AG04450 (cell line): ENCODE measurements around the gene TMEM135. TPM values are rescaled to one million over a fixed set of nuclear protein-coding genes. Genes with fewer than 3 reads are reported as not detected.
"Not testable (repeated sequence)": the region's sequence is repeated elsewhere in the genome, so short reads cannot be mapped to it uniquely, and the experiment has no call there.

Experiments
- CTCF ChIA-PET: fragments of 300-600, 350-600 bp; formaldehyde crosslinking; extraction: SDS; loops from one replicate; lab custom pipeline; 2022; ENCODE audit warnings: antibody characterized with exemption, inconsistent platforms; lab: Charles Lee
- POLR2A ChIA-PET: fragments of 350-600 bp; formaldehyde crosslinking; extraction: SDS; loops from one replicate; lab custom pipeline; 2021; ENCODE audit warnings: antibody characterized with exemption, inconsistent platforms; lab: Yijun Ruan, JAX
- DNase-seq: peaks from one replicate; pipeline ENCODE4 v3.0.0-alpha.2; 2011; ENCODE audit warnings: low read depth, low spot score
- H3K27ac ChIP-seq: one replicate; pipeline ENCODE4 v1.5.1; 2012; ENCODE audit warnings: low read depth, low read length, control low read depth
- H3K27me3 ChIP-seq: one replicate; pipeline ENCODE4 v1.6.0; 2012; ENCODE audit warnings: low read length; ENCODE audit not compliant: control insufficient read depth, insufficient read depth
- H3K4me3 ChIP-seq: 2 replicates; pipeline ENCODE4 v1.5.1; 2011; ENCODE audit warnings: mild to moderate bottlenecking, low read depth, low read length, control low read depth
- H3K9me3 ChIP-seq: 2 replicates; pipeline ENCODE4 v1.5.1; 2012; ENCODE audit warnings: low read length; ENCODE audit not compliant: control insufficient read depth, insufficient read depth
- polyA plus RNA-seq: library from polyadenylated mRNA; depleted of rRNA; stranded (reverse); fragments of >200 nt; gene quantifications from 2 replicates; pipeline ENCODE4 v1.2.3, GENCODE V29; 2011
- TF ChIP-seq, protein P1 (sequence below): IDR thresholded peaks from 2 replicates; pipeline ENCODE4 v1.5.1; 2011; ENCODE audit warnings: low read depth, low read length, control low read depth, inconsistent platforms

TMEM135 gene
- polyA plus RNA-seq, 1 experiment: 12.6 TPM

DNA sequence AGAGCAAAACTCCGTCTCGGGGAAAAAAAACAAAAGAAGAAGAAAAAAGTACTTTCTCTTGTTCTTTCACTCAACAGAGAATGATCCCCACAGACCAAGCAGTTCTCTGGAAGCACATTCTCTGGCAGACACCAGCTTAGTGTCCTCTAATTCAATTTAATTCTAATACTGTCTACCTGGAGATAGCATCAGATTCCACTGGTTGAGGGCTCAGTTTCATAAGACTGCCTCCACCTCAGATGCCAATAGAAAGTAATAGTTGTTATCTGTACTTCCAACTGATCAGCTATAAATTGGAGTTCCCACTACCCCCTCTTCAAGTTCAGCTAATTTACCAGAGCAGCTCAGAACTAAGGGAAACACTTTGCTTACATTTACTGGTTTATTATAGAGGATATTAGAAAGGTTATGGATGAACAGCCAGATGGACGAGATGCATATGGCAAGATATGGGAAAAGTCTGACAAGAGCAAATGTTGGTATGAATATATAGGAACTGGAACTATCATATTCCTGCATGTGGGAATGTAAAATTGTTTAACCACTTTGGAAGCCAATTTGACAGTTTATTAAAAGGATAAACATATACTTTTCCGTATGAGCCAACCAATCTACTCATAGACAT lies 64.3 kb downstream of the TMEM135 start:
- no peaks in the 10 kb centered on the region for H3K27me3 ChIP-seq
- H3K4me3 ChIP-seq: no peak overlapping the region
- ChIA-PET POLR2A (no interaction called here), CTCF (interaction anchor here (1.1 kb wide), 1 partner anchor 106 kb away, joined by 4 read pairs; no protein-coding TSS in a partner anchor)
- no peak for DNase-seq
- H3K9me3 ChIP-seq: no peaks in the 10 kb centered on the region
- H3K27ac ChIP-seq: no peak overlapping the region
- TF ChIP-seq, protein P1, sequence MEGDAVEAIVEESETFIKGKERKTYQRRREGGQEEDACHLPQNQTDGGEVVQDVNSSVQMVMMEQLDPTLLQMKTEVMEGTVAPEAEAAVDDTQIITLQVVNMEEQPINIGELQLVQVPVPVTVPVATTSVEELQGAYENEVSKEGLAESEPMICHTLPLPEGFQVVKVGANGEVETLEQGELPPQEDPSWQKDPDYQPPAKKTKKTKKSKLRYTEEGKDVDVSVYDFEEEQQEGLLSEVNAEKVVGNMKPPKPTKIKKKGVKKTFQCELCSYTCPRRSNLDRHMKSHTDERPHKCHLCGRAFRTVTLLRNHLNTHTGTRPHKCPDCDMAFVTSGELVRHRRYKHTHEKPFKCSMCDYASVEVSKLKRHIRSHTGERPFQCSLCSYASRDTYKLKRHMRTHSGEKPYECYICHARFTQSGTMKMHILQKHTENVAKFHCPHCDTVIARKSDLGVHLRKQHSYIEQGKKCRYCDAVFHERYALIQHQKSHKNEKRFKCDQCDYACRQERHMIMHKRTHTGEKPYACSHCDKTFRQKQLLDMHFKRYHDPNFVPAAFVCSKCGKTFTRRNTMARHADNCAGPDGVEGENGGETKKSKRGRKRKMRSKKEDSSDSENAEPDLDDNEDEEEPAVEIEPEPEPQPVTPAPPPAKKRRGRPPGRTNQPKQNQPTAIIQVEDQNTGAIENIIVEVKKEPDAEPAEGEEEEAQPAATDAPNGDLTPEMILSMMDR: no peak

DNA sequence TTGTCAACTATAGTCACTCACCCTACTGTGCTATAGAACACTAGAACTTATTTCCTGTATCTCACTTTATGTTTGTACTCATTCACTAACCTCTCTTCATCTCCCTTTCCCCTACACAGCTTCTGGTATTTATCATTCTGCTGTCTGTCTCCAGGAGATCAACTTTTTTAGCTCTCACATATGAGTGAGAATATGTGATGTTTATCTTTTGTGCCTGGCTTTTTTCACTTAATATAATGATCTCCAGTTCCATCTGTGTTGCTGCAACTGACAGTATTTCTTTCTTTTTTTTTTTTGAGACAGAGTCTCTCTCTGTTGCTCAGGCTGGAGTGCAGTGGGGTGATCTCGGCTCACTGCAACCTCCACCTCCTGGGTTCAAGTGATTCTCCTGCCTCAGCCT lies 68.1 kb downstream of the TMEM135 start:
- CTCF ChIA-PET: interaction anchor here (1.0 kb wide), 1 partner anchor 8 kb away, joined by 3 read pairs; no protein-coding TSS in a partner anchor
- POLR2A ChIA-PET: interaction anchor here (0.7 kb wide), 2 partner anchors 68 to 171 kb away, joined by 3 to 4 read pairs; no protein-coding TSS in a partner anchor
- not testable (repeated sequence) for H3K27me3 ChIP-seq, DNase-seq, H3K4me3 ChIP-seq, H3K9me3 ChIP-seq, H3K27ac ChIP-seq

DNA sequence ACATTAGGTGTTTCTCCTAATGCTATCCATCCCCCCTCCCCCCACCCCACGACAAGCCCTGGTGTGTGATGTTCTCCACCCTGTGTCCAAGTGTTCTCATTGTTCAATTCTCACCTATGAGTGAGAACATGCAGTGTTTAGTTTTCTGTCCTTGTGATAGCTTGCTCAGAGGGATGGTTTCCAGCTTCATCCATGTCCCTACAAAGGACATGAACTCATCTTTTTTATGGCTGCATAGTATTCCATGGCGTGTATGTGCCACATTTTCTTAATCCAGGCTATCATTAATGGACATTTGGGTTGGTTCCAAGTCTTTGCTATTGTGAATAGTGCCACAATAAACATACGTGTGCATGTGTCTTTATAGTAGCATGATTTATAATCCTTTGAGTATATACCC lies 69.6 kb downstream of the TMEM135 start:
- H3K4me3 ChIP-seq, DNase-seq, POLR2A ChIA-PET, H3K27ac ChIP-seq, H3K9me3 ChIP-seq, H3K27me3 ChIP-seq: not testable (repeated sequence)
- CTCF ChIA-PET: interaction anchor here (5.0 kb wide), 1 partner anchor 10 kb away, joined by 31 read pairs; no protein-coding TSS in a partner anchor

DNA sequence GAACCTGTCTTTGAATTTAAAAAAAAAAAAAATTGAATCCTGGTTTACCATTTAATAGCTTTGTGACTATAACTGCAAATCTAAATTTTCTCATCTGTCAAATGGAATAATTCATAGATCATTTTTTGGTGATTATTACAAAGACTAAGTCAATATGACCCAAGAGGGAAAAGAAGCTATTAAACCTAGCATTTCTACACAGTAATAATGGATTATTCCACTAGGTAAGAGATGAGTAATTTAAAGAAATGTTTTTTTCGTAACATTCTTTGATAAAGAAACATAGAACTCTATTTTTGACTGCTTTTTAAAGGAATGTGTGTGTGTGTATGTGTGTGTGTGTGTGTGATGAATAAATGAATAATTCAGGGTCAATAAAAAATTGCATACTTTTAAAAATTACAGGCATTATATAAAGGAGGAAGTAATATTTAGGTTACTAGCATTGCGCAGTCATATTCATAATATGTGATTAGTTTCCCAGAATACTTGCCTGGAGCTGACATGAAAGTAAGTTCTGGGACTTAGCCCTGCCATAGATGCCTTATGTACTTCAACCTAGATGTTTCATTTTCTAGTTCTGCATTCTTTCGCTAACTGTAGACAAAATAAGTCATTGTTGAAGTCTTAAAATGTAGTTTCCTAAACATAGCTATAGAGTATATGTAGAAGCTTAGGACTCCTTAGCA lies 72.9 kb downstream of the TMEM135 start:
- H3K4me3 ChIP-seq: no peak overlapping the region
- ChIA-PET CTCF (interaction anchor here (0.7 to 5.0 kb wide), 3 partner anchors 13 to 171 kb away, joined by 3 to 31 read pairs (median 6); no protein-coding TSS in a partner anchor), POLR2A (no interaction called here)
- TF ChIP-seq, protein P1: no peak
- H3K27ac ChIP-seq: no peak overlapping the region
- no peak for DNase-seq
- no peaks in the 10 kb centered on the region for H3K9me3 ChIP-seq
- no peaks in the 10 kb centered on the region for H3K27me3 ChIP-seq

DNA sequence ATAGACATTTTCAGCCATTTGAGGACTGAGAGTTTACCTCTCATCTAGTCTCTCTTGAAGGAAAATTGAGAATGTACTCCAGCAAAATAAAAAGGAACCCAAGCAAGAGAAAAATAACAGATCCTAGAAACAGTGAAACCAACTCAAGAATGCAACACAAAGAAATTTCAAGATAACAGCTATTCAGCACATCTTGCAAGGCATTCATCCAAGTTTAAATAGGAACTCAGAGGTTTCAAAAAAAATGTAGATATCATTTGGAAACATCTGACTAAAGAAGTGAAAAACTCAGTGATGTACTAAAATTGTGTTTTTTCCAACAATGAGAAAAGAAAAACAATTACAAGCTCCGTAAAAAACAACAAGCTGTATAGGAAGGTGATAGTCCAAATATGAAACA lies 76.4 kb downstream of the TMEM135 start:
- Histone ChIP-seq H3K27me3 (no peaks in the 10 kb centered on the region), H3K9me3 (no peaks in the 10 kb centered on the region), H3K27ac (no peak overlapping the region), H3K4me3 (no peak overlapping the region)
- no peak for DNase-seq
- ChIA-PET CTCF (interaction anchor here (1.1 to 2.9 kb wide), 3 partner anchors 16 to 175 kb away, joined by 3 to 17 read pairs (median 4); no protein-coding TSS in a partner anchor), POLR2A (no interaction called here)
- TF ChIP-seq, protein P1: no peak

DNA sequence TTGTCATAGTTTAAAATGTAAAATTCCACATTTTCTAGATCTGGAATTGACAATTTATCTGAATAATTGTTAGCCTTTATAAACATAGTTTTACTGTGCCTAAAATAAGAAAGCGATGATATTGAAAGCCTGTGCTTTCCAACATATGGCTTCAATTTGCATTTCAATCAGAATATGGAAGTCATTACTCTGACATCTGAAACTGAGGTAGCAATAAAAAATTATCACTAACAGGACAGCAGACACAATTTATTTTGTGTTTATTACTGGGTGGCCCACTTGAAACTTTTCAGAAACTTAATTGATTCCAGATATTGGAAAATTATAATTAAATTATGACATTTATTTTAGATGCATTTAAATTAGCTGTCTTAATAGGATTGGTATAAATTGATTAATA lies 78.5 kb downstream of the TMEM135 start:
- Histone ChIP-seq H3K27me3 (no peaks in the 10 kb centered on the region), H3K9me3 (no peaks in the 10 kb centered on the region), H3K4me3 (no peak overlapping the region), H3K27ac (no peak overlapping the region)
- TF ChIP-seq, protein P1: no peak
- ChIA-PET CTCF (no interaction called here), POLR2A (no interaction called here)
- DNase-seq: no peak
